Stimulated activated CD4-positive, alpha-beta T cell treated with anti-CD3 and anti-CD28 coated beads, TNF-alpha, amount 100 ng/mL, for 24 hours (primary cell): ENCODE measurements around the gene PPP1R9A.

Experiments used
- DNase-seq, 3 experiments: peaks; one replicate each; pipeline ENCODE4 v3.0.0-alpha.2; 2020; ENCODE audit warnings: low read depth in 3 of 3

The PPP1R9A gene

DNA sequence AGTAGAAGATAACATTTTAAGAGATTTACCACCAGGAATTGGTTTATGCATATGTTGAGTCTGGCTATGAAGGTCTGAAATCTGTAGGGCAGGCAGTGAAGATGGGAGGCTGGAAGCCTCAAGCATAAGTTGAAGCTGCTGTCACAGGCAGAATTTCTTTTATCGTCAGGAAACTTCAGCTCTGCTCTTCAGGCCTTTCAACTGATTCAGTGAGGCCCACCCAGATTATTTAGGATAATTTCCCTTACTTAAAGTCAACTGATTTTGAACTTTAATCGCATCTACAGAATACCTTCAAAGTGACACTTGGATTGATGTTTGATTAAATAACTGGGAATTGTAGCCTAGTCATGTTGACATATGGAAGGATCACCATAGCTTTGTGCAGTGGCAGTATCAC lies 190.5 kb downstream of the PPP1R9A start:
- no peak for DNase-seq

DNA sequence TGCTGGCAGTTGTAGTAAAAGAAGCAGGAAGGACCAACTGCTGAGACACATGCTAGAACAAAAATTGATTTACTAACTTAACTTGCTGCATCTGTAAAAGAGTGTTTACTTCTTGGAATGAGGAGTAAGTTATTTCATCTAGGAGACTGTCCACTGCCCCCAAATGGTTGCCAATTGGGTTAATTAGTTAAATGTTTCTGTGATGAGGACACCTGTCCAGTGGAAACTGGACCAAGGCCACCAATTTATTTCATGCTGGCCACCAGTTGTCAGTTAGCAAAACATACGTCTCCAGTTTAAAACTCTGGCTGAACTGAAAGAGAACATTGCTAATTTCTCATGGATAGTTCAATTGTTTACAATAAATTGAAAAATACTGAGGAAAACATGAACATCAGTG lies 191.7 kb downstream of the PPP1R9A start:
- no peak for DNase-seq

DNA sequence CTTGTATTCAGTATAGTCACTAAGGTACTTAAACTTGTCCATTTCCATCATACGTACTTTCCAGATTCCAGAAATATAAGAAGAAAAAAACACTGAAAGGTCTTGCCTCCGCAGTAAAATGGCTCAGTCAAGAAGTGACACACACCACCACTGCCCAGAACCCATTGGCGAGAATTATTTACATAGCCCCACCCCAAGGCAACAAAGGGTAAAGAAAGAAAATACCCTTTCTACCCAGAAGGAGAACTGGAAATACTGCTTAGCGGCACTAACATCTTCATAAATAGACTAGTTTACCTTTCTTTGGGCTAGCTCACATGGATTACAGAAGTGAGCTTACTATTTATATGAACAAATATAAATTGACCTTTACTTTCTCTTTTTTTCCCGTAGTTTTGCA lies 194.0 kb downstream of the PPP1R9A start:
- DNase-seq: no peak

DNA sequence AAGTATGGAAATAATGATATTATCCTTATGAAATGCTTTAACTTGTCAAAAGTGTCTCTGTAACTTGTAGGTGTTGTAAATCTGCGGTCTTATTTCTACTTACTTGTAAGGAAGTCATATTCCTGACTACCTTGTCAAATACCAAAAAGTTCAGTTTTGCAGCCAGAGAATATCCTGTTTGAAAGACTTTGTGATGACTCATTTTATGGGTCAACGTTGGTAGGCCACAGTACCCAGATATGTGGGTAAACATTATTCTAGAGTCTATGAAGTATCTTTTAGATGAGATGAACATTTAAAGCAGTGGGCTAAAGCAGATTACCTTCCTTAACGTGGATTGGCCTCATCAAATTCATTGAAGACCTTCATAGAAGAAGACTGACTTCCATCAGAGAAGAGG lies 195.3 kb downstream of the PPP1R9A start:
- no peak for DNase-seq

DNA sequence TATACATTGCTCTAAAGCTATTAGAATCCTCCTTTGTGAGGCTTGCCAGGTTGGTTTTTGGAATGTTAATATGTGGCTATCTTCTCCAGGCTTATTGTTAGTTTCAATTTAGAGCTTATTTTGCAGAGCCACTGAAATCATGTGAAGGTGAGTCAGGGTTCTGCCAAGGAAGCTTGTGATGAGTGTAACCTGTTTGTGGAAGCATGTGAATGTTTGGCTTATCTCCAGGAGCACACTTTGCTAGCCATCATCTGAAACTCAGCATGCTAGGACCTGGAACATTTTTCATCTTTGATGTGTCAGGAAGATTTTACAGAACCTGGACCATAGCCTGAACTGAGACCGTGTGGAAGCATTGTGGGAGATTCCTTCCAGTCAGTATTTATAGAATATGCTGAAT lies 197.3 kb downstream of the PPP1R9A start:
- no peak for DNase-seq

DNA sequence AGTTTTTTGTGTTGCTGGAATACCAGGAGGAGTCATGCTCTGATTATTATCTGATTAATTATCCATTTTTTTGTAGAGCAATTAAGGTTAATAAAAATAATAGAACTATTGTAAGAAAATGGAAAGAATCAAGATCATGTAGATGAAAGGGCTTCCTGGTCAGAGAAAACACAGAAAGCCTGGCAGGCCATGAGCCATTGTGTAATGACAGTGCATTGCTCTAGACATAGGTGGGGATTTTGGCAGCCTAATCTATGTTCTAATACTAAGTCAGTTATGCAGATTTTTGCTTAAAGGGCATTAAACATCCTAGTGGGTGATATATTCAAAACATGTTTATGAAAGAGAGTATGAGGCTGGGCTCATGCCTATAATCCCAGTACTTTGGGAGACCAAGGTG lies 198.2 kb downstream of the PPP1R9A start:
- DNase-seq: no peak

DNA sequence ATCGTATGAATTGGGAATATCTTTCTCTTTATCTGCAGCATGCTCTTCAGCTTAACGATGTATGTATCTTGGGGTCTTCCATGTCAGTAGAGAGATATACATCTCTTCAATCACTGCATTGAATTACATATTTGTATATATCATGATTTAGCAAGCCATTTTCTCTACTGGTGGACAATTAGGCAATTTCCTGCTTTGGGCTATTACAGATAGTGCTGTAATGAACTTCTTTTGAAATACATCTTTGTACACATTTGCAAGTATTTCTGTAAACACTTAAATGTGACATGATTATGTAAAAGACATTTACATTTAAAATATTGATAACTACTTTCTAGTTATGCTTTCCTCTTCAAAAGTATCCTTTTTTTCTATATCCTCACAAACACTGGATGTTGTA lies 199.0 kb downstream of the PPP1R9A start:
- DNase-seq: no peak

DNA sequence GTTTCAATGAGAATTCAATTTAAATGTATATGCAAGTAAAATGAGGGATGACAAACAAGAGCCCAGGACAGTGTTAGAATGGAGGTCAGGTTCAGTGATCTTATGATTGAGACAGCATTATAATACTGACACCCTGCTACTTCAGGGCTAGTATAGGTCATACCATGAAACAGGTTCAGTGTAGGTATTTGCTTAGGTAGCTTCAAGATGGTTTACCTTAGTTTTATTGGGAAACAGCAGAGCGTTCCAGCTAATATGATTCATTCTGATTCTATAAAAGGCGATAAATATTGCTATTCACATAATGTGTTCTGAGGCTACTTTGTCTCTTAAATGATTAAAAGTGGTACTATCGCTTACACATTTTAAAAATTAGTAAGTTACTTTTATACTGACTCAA lies 203.3 kb downstream of the PPP1R9A start:
- DNase-seq: no peak

DNA sequence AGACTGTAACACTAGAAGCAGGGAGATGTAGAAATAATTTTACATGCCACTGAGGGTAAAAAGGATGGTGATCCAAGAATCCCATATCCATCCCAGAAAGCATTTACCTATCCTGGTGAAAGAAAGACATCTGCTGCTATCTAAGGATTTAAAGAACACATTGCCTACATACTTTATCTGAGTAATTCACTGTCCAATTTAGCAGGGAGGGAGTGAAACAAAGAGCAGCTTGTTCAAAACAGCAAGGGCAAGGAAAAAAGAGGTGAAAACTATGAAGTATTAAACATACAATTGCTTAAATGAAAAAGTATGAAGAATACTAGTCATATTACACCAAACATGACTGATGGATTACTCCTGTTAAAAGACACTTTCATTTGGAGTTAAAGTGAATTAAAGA lies 206.2 kb downstream of the PPP1R9A start:
- DNase-seq: no peak

DNA sequence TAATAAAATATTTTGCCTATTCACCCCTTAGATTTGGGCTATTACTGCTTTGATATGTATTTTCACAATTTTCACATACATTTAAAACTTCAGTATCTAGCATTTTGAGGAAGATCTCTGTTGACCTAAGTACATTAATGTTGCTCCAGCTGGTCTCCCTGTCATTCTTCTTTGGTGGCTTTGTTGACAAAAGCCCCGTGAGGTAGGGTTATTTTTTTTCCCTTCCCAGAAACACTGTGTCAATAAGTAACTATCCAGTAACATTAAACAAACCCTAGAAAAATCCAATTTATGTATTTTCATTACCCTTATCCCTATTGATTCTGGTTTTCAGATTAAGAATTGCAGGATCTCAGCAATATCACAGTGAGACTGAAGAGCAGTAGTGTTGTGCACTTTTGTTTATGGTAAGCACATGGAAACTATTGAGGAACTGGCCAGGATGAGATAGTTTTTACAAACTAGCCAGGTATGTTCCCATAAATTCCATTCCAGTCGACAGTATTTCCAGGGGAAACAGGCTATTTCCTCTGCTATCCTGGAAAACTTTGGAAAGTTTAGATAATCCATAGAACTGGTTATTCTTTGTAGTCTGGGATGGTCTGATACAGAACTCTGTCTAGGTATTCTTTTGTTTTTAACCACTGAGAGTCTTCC lies 218.8 kb downstream of the PPP1R9A start:
- DNase-seq: no peak

DNA sequence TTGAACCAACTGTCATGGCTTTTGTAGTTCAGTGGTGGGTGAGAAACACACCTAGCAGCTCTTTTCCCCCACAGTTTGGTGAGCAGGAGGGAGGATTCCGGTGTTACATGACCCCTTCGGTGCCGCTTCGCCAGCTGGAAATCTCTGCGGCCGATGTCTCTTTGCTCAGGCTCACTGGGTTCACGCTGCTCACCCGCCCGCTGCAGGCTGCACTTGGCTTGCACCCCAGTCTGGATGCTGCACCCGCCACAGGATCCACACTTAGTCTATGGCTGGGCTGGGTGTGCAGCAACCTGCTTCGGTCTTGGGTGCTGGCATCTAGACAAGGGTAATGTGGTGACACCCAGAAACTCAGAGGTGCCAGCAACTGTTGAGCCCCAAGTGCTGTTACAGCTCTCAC lies 225.1 kb downstream of the PPP1R9A start:
- no peak for DNase-seq

DNA sequence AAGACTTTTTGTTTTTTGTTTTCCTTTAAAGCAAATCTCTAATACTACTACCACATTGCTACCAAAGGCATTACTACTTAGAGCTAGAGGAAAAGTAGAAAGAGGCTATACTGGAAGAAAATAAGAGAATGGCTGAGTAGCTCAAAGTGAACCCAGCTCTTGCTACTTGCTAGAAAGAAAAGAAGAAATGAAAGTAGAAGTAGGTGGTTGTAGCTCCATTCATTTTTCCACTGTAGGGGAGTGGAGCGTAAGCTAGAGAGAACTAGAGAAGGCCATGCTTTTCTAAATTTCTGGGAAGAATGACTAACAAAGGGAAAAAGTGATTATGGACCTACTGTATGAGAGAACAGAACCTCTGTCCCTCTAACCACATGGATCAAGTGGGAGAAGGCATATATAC lies 232.5 kb downstream of the PPP1R9A start:
- no peak for DNase-seq

DNA sequence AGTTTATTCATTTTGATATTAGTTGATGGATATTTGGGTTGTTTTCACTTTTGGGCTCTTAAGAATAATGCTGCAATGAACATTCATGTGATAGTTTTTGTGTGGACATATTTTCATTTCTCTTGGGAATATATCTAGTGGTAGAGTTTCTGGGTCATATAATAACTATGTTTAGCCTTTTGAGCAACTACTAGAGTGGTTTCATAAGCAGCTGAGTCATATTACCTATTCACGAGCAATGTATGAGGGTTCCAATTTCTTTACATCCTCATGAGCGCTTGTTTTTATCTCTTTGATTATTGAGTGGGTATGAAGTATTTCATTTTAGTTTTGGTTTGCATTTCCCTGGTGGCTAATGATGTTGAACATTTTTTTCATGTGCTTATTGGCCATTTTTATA lies 234.4 kb downstream of the PPP1R9A start:
- DNase-seq: no peak

DNA sequence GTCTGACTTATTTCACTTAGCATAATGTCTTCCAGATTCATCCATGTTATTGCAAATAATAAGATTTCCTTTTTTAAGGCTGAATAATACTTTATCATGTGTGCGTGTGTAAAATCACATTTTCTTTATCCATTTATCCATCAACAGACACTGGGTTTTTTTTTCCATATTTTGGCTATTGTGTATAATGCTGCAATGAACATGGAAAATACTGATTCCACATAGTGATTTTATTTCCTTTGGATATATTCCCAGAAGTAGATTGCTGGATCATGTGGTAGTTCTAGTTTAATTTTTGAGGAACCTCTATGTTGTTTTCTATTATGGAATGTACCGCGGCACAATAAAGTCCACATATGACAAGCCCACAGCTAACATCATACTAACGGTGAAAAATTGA lies 236.9 kb downstream of the PPP1R9A start:
- DNase-seq: no peak

DNA sequence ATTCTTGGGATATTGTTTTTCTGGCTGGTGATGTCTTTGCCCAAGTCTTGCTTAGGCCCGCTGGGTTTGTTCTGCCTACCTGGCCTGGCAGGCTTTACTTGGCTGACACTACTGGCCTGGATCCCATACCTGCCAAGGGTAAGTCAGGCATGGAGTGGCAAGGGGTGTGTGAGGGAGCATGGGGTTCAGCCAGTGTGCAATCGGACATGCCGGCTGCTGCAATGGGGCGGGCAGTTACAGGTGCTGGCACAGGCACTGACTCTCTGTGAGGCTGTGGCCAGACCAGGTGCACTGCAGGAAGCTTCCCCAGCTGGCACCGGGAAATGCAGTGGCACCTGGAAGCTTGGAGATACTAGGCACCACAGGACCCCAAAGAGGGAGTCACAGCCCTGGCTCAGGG lies 248.6 kb downstream of the PPP1R9A start:
- DNase-seq: no peak

DNA sequence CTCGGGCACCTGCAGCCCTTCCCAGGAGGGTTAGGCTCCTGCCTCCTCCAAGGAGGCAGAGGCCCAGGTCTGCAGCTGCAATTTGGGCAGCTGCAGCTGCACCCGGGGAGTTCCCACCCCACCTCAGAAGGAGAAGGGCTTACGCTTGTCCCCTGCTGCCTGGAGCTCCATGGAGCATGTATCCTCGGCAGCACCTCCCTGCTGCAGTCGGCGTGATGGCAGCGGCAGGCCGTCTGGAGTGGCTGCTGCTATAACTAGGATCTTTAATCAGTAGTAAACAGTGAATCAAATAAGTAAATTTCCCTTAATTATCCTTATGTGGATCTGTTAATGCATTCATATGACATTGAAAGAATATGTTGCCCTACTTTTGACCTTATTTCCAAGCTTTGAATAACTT lies 250.0 kb downstream of the PPP1R9A start:
- DNase-seq: no peak

DNA sequence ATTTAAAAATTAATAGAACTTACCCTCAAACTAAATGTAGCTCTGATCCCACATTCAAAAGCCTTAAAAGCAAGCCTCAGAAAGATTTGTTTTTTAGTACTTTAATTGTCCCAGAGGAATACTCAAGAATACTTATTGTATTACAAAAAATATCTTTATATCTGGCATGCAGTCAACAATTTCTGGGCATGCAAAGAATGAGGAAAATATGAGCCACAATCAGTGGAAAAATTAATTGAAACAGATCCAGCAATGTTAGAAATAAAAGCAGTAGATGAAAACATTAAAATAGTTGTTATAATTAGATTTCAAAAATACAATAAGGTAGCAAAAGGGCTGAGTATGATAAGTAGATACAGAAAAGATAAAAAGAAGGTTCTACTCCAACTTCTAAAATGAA lies 262.3 kb downstream of the PPP1R9A start:
- DNase-seq: no peak

DNA sequence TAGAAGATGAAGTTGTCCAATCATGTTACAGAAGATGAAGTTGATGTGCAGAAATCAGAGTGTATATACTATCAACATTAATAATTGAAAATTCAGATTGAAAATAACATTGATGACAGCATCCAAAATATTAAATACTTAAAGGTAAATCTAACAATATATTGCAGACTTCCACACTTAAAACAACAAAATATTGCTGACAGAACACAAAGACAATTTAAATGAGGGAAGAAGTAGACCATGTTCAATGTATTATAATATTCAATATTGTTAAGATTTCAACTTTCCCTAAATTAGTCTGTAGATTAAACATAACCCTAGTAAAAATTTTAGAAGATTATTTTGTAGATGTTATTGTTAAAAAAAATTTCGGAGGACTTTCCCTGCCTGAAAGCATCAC lies 265.0 kb downstream of the PPP1R9A start:
- DNase-seq: no peak

DNA sequence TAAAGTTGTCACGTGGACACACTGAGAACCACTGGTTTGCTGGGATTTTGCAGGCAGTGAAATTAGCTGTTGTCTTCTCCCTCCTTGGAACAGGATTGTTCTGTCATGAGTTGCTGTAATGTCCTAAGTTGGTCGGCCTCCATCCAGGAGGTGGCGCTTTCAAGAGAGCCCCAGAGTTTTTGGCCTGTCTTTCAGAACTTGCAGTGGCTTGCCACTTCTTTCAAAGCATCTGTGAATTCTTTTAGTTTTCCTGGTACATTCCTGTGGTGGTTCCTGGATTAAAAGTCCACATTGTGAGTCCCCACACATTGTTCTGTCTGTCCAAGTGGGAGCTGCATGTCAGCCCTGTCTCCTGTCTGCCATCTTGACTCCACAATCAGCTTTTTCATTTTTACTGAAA lies 283.1 kb downstream of the PPP1R9A start:
- no peak for DNase-seq

DNA sequence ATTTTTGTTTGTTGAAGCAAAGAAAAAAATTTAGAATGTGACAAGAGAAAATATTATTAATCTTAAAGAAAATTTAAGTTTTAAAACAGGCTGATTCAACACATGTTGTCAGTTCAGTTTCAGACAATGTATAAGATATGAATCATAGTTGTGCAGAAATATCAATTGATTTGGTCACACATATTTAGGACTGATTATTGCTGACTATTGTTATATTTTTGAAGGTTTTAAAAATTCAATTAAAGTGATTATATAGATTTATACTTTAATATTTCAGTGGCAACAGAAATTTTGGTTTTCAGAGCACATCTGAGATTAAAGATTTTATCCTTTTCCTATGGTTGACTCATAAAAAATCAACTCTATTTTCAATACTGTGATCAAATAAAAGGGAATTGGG lies 284.4 kb downstream of the PPP1R9A start:
- no peak for DNase-seq

DNA sequence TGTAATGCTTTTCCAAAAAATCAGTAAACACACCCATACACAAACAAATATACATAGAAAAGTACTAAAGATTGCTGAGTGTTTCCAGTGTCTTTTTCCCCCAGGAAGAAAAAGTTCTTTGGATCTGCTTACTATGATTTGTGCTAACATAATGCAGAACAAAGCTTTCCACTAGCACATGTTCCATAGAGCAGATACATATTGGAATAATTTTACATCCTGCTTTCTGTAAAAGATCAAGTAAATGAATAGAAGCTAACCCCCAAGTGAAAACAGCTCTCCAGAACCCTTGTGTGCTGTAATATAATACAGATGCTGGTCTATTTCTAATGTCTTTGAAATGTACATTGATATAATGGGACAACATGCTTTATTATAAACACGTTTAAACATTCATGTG lies 291.5 kb downstream of the PPP1R9A start:
- DNase-seq: no peak

DNA sequence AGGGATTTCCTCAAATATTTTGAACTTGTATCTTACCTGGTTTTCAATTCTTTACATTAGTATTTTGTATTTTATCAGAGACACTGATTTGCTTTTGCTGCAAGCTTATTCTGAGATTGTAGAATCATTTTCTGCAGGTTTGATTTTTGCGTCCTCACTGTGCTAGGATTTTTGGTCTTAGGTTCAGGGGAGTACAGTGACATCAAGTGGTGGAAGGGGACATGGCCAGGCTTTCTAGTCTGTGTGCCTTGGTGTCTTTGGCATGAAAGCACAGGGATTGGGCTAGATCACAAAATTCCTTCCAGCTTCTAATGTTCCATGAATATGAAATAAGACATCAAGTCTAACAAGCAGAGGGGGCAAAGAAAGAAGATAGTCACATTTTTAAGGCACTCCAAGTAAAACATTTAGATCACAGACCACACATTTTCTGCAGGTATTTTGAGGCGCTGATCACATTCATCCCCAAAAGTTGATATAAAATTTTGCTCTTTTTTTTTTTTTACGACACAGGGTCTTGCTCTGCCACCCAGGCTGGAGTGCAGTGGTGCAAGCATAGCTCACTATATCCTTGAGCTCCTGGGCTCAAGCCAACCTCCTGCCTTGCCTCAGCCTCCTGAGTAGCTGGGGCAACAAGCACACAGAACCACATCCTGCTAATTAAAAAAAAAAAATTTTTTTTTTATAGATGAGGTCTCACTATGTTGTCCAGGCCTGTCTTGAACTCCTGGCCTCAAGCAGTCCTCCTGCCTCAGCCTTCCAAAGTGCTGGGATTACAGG lies 292.6 kb downstream of the PPP1R9A start:
- no peak for DNase-seq

DNA sequence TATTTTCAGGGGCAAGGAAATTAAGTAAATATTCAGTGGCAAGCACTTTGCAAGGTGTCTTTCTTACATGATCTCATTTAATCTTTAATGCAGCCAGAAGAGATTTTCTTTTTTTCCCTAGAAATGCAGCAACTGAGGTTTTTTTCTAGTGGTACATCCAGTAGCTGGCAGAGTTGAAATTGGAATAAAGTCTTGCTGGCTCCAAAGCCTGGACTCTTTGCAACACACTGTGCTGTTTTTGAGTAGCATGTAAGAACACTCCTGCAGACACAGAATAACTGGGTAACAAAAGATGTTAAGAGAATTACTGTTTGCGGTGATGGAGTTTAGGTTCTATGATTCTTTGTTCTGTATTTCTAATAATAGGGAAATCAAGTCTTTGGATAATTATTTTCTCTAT lies 293.3 kb downstream of the PPP1R9A start:
- DNase-seq: no peak

DNA sequence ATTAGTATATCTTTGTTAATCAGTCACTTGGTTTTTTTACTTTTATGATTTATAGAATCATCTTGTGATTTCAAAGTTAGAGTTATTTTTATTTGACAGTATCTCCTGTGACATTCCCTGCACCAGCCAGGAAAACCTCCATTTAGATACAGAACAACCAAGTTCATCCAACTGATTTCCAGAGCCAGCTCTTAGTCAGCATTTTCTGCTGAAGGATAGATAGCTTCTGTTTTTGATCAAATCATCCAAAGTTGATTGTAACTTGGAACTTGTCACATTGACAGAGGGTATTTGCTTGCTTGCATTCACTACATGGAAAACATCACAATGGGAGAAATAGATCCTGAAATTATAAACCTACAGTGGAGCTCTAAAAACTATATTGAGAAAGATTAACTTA lies 294.3 kb downstream of the PPP1R9A start:
- no peak for DNase-seq
